GM18502 (cell line): ENCODE data around the gene C6orf15.

Experiments used
- ATAC-seq: cut with Tn5 transposase; IDR thresholded peaks from one replicate; pipeline ENCODE4 v1.9.1; 2021; ENCODE audit warnings: mild to moderate bottlenecking; ENCODE audit not compliant: unreplicated experiment, poor library complexity

Gene C6orf15

DNA sequence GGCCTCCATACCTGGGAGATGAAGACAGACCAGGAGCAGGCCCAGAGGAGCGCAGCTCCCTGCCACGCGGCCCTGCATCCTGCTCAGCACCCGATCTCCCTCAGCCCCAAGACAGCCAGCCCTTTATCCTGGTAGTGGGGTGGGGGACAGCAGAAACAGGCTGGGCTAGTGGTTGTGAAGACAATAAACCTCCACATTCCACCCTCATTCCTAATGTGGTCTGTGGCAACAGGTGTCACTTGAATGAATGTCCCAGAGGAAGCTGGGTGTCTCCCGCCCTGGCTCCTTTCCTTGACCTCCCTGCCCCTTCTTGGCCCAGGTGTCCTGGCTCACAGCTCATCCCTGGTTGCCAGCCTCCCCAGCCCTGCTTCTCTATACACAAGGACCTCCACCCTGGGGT is at the start of gene C6orf15:
TSS of gene C6orf15 (minus strand) at position 98 of the 400 bp plus-strand sequence. CDS start at position 78, 20 bp downstream.
- no peak for ATAC-seq

DNA sequence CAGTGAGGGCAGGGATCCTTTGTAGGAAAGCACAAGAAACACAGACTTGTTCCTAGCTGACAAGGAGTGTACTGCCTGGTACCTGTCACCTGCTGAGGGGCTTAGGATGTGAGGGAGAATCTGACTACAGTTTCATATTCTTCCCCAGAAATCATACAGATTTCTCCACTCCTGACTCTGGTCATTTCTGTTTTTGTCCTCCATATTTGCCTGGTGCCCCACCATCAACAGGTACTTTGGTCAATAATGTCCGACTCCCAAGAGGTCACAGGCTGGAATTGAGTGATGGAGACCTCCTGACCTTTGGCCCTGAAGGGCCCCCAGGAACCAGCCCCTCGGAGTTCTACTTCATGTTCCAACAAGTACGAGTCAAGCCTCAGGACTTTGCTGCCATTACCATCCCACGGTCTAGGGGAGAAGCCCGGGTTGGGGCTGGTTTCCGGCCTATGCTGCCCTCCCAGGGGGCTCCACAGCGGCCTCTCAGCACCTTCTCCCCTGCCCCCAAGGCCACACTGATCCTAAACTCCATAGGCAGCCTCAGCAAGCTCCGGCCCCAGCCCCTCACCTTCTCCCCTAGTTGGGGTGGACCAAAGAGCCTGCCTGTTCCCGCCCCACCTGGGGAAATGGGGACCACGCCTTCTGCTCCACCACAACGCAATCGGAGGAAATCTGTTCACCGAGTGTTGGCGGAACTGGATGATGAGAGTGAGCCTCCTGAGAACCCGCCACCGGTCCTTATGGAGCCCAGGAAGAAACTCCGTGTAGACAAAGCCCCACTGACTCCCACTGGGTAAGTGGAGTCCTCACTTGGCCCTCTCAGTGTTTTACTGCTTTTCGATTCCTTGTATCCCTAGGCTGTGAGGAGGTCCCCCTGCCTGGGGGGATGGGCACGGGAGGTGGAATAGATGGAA is 49.1 kb upstream of the C6orf15 start:
- no peak for ATAC-seq

DNA sequence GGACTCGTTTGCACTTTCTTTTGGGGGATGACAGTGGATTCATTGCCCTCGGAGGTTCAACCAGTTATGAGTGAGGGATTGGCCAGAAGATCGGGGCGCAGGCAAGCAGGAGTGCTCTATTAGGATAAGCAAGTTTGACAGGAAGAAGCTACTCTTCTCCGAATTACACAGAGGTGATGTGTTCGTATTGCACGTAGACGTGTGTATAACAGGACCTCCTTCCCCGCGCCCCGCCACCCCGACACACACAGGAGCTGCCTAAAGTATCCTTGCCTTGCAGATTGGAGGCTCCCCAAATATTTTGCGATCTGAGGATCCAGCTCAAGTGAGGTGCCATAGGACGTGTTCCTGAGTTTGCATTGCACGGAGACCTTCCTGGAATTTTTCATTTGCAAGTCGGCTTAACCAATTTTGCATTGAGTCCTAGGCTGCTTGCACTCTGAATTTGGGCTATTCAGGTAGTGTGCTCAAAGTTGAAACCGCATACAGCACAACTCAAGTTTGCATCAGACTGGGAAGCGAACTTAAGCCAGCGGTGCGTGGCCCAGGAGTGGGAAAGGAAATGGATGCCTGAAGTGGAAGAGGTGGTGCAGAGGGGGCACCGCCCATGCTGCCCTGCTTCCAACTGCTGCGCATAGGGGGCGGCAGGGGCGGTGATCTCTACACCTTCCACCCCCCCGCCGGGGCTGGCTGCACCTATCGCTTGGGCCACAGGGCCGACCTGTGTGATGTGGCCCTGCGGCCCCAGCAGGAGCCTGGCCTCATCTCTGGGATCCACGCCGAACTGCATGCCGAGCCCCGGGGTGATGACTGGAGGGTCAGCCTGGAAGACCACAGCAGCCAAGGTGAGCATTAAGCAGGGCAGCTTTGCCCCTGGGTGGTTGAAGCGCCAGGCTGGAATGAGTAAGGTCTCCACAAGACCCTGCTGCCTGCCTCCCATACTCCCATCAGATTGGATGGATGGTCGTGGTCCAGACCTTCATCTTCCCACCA is 46.8 kb upstream of the C6orf15 start:
- ATAC-seq = no peak

- ATAC-seq = peak; percentile 76
Measured at GRCh38 chr6:31158140-31158862, 45.9 kb upstream of the C6orf15 start, which contains the start of gene TCF19. Gene TCF19, plus strand, starts transcription at chr6:31158589. Its CDS starts 881 bp downstream, at chr6:31159470.

DNA sequence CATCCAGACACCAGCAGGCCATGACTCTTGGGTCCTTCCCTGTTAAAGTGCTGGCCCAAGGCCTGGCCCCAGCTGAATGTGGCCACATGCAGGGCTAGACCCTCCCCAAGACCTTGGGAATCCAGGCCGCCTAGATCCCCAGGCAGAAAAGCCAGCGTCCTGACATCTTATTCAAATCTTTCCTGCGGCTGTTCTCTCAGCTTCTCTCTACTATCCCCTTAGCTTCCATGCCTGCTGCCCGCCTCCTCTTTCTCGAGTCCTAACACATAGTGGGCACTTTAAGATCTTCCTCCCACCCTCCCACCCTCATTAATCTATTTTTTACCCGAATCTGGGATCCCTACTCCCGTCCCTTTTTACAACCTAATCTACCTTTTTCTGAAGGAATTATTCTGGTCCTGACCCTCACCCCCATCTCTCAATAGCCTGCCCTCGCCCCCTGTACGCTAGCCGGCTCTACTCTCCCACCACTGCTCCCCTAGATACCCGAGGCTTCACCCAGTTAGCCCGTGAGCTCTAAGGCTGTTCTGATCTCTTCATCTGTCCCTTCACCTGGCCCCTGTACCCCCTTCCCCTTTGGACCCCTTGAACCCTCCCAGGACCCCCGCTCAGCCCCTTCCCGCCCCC is 45.3 kb upstream of the C6orf15 start, which contains the start of gene CCHCR1:
TSS of gene CCHCR1 (minus strand) at position 290 of the 627 bp plus-strand sequence. CDS start at position 88, 202 bp downstream.
- ATAC-seq = peak; percentile 8

DNA sequence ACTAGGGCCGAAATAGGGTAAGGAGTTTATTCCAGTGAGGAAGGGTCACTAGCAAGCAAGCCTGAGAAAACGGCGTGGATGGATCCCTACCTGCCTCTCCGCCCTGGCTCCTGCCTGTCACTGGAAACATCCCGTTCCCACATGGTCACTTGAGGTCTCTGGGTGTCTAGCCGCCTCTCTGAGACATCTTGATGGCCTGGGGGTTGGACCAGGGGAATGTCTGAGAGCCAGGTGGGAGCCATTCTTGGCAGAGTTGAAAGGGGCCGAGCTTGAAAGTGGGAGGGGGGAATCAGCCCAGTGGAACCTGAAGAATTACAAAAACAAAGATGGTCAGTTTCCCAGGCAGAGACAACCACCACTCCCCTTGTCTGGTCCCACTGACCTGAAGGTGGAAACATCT is 44.3 kb upstream of the C6orf15 start:
- no peak for ATAC-seq

DNA sequence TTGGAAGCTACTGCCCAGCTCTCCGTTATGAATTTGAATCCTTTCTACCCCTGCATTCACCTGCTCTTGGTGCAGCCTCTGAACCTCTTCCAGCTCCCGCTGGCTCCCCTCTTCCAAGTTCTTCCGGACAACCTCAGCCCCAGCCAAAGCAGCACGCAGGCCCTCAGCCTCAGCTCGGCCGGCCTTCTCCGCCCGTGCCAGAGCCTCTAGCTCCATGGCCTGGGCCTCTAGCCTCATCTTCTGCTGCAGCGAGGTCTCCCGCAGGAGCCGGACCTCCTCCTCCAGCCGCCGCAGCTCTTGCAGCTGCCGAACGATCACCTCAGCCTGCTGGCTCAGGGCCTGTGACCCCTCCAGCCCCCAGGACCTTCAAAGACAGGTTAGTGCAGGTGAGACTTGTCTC is 42.1 kb upstream of the C6orf15 start:
- no peak for ATAC-seq

DNA sequence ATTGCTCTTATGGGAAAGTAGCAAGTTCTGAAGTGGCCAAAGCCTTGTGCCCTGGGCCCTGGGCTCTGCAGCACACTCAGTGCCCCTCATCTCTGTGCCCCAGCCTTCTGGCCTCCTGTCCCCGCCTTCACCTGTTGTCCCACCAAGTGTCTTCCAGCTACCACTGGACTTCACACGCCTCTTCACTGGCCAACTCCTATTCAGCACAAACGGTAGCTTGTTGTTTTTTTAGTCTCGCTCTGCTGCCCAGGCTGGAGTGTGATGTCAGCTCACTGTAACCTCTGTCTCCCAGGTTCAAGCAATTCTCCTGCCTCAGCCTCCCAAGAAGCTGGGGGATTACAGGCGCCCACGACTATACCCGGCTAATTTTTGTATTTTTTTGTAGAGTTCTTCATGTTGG is 40.4 kb upstream of the C6orf15 start:
- no peak for ATAC-seq

DNA sequence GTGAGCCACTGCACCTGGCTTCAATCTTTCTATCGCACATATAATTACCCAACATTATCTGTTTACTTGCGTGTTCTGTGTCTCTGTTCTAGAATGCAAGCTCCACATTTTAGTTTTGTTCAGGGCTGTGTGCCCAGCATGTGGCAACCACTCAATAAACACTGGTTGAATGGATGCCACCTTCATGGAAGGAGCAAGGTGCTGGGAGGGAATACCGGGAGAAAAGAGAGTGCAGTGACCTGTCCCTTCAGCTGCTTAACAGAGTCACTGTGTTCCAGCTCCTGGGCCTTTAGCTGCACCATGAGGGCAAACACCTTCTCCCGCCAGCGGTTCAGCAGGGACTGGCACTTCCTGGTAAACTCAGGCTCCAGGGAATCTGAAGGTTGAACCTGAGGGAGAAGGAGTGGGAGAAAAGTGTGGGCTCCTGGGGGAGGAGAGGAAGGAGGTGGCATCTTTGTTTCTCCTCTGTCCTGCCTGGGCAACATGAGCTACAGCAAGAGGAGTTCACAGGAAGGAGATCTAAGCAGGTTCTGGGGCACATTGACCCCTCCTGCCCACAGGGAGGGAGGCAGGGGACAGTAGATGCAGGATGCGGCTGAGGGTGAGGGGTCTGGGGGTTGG is 37.6 kb upstream of the C6orf15 start:
- no peak for ATAC-seq

DNA sequence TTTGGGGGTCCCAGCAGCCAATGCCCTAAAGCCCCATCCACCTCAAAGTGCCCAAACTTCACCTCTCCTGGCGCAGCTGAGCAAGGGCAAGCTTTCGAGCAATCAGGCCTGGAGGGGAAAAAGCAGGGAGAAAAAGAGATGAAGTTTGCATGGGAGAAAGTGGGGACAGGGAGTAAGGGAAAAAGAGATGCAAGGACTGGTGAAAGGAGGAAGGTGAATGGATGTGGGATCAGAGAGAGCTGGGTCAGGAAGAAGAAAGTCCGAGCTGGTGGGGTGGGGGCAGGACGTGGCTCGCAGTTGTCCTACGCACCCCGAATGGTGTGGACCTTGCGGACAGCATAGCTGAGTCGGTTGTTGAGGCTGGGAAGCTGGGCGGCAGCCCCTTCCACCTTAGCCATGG is 33.0 kb upstream of the C6orf15 start:
- no peak for ATAC-seq

DNA sequence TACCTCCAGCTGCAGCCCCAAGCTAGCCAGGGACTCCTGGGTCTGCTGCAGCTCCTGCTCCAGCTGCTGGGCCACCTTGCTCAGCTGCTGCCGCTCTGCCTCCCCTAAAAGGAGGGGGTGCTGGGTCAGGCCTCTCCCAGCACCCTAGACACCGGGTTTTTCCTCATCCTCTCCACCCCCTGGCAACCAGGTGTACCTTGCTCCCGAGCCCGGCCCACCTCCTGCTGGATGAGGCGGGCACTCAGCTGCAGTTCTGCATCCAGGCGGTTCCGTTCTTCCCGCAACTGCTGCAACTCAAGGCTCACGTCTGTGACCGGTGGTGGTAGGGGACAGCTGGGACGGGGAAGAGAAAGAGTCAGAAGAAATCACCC is 32.6 kb upstream of the C6orf15 start:
- no peak for ATAC-seq

DNA sequence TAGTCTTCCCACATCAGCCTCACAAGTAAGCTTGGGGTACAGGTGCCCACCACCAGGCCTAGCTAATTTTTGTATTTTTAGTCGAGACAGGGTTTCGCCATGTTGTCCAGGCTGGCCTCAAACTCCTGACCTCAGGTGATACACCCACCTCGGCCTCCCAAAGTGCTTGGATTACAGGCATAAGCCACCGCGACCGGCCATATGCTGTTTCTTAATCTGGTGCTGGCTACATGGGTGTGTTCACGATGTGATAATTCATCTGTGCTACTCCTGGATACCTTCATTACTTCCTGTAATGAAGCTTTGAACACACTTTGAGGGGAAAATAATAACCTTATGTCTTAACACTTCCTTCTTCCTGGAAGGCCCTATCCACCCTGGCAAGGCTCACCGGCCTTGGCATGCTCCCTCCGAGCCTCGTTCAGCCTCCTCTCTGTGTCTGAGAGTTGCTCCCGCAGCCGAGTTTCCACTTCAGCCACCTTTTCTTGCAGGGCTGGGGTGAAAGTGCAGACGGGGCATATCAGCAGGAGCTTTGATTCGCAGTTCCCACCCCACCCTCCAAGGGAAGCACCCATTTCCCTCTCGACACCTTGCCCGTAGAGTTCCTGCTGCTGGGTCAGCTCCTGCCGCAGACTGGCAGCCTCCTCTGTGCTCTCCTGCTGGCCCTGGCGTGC is 32.1 kb upstream of the C6orf15 start:
- ATAC-seq = no peak

- ATAC-seq = no peak
Measured at GRCh38 chr6:31143148-31143547, 30.8 kb upstream of the C6orf15 start.

DNA sequence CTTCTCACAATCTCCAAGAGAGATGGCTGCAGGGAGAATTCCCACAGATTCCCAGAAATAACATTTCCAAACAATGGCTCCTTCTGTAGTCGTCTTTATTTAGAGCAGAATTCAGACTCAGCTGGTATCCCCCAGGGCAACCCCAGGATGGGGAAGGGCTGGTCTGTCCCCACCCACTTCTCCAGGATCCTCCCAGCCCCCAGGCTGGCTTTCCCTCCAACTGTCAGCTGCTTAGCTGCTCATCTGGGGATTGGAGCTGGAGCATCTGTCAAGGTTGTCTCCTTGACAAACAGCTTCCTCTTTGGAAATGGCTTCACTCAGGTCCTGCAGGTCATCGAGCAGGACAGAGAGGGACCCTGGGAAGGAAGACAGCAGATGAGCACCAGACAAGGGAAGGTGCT is 30.0 kb upstream of the C6orf15 start:
- ATAC-seq = no peak

DNA sequence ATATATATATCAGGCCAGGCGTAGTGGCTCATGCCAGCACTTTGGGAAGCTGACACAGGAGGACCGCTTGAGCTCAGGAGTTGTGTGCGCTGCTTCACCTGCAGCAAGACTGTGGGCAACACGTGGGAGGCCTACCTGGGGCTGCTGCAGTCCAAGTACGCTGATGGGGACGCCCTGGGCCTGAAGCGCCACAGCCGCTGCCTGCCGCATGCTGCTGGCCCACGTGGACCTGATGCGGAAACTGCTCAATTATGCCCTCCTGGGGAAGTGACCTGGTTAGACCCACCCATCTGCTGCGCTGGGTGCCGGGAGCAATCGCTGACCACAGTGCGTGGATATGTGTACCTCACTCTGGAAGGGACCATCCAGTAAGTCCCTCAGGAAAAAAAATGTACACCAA is 28.3 kb upstream of the C6orf15 start:
- no peak for ATAC-seq

DNA sequence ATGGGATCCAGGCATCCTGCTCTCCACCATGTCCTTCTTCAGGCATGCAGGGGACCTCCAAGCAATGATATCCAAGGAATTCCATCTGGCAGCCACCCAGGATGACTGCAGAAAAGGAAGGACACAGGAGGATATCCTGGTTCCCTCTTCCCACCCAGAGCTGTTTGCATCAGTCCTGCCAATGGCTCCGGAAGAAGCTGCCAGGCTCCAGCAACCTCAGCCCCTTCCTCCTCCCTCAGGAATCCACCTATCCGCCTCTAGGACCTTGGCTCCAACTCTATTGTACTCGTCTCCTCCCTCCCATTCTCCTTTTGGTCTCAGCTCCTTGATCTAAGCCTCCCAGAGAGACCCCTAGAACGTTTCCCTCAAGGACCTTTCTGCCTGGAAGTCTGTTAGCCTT is 27.2 kb upstream of the C6orf15 start:
- no peak for ATAC-seq

- ATAC-seq = no peak
Measured at GRCh38 chr6:31138982-31139381, 26.6 kb upstream of the C6orf15 start, which contains the start of gene PSORS1C2. Gene PSORS1C2, minus strand, starts transcription at chr6:31139066. Its CDS starts 40 bp downstream, at chr6:31139026.

- ATAC-seq = no peak
Measured at GRCh38 chr6:31135710-31136109, 23.3 kb upstream of the C6orf15 start.

- ATAC-seq = no peak
Measured at GRCh38 chr6:31132806-31133205, 20.4 kb upstream of the C6orf15 start.
